Glutamatergic neuron (in vitro differentiated cells): Measurements from ENCODE around the gene BLOC1S3. TPM values are rescaled to one million over a fixed set of nuclear protein-coding genes. Genes with fewer than 3 reads are reported as not detected.

ENCODE experiments used
- DNase-seq: peaks from one replicate; pipeline ENCODE4 v3.0.0; 2022
- H3K27ac Mint-ChIP-seq: one replicate; pipeline ENCODE4 v1.8.0; 2020; ENCODE audit warnings: mild to moderate bottlenecking, mixed read lengths, inconsistent platforms; ENCODE audit not compliant: unreplicated experiment
- H3K27me3 Mint-ChIP-seq: one replicate; pipeline ENCODE4 v1.8.0; 2020; ENCODE audit warnings: mild to moderate bottlenecking, moderate library complexity, mixed read lengths, inconsistent platforms; ENCODE audit not compliant: unreplicated experiment
- H3K36me3 Mint-ChIP-seq: one replicate; pipeline ENCODE4 v1.8.0; 2020; ENCODE audit warnings: mild to moderate bottlenecking, mixed read lengths, inconsistent platforms; ENCODE audit not compliant: unreplicated experiment
- H3K4me1 Mint-ChIP-seq: one replicate; pipeline ENCODE4 v1.8.0; 2020; ENCODE audit warnings: mild to moderate bottlenecking, low read depth, mixed read lengths, inconsistent platforms; ENCODE audit not compliant: unreplicated experiment
- H3K4me3 Mint-ChIP-seq: one replicate; pipeline ENCODE4 v1.8.0; 2020; ENCODE audit warnings: mild to moderate bottlenecking, mixed read lengths, inconsistent platforms; ENCODE audit not compliant: unreplicated experiment
- H3K9me3 Mint-ChIP-seq: one replicate; pipeline ENCODE4 v1.8.0; 2020; ENCODE audit warnings: mild to moderate bottlenecking, moderate library complexity, mixed read lengths, inconsistent platforms; ENCODE audit not compliant: unreplicated experiment
- total RNA-seq: library from RNA; stranded (reverse); fragmentation: NEBNext Ultra II Directional; extraction: Animal tissue kit (Norgen Biotek cat#: 25700); gene quantifications from one replicate; pipeline ENCODE4 v1.2.1, GENCODE V29; 2021; ENCODE audit not compliant: unreplicated experiment
- TF ChIP-seq, protein P1 (sequence below): fragments of 200-600 bp; sonication (generic); IDR thresholded peaks from one replicate; pipeline ENCODE4 v1.5.0; 2021; ENCODE audit not compliant: partially characterized antibody, unreplicated experiment

BLOC1S3 gene
- total RNA-seq, 1 donor from 2014 or later, result 8.1 TPM

DNA sequence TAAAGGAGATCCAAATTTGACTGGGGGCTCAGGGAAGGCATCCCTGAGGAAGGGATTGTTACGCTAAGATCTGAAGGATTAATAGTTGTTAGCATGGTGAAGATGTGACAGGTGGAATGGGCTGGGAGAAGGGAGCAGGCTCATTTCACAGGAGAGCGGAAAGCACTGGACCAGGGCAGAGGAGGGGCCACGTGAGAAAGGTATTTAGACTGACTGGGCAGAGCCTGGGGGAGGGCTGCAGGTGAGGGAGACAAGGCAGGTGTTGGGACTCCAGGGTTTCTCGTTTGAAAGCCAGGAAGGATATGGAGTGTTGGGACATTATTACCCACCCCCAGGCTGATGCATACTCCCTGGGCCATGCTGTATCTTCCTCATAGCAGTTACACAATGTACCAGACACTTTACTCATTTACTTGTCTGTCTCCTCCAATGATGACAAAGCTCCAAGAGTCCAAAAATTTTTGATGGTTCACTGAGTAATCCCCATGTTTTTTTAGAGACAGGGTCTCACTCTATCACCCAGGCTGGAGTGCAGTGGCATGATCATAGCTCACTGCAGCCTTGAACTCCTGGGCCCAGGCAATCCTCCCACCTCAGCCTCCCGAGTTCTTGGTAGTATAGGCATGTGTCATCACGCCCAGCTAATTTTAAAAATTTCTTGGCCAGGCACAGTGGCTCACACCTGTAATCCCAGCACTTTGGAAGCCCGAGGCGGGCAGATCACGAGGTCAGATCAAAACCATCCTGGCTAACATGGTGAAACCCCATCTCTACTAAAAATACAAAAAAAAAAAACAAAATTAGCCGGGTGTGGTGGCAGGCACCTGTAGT, 2.9 kb upstream of the BLOC1S3 start:
- Mint-ChIP-seq H3K36me3 (no peaks in the 10 kb centered on the region), H3K4me1 (peaks cover 7% of the 10 kb centered on the region), H3K27me3 (peaks cover 8% of the 10 kb centered on the region), H3K27ac (no peak overlapping the region), H3K4me3 (no peak overlapping the region), H3K9me3 (peaks cover 13% of the 10 kb centered on the region)
- TF ChIP-seq, protein P1, sequence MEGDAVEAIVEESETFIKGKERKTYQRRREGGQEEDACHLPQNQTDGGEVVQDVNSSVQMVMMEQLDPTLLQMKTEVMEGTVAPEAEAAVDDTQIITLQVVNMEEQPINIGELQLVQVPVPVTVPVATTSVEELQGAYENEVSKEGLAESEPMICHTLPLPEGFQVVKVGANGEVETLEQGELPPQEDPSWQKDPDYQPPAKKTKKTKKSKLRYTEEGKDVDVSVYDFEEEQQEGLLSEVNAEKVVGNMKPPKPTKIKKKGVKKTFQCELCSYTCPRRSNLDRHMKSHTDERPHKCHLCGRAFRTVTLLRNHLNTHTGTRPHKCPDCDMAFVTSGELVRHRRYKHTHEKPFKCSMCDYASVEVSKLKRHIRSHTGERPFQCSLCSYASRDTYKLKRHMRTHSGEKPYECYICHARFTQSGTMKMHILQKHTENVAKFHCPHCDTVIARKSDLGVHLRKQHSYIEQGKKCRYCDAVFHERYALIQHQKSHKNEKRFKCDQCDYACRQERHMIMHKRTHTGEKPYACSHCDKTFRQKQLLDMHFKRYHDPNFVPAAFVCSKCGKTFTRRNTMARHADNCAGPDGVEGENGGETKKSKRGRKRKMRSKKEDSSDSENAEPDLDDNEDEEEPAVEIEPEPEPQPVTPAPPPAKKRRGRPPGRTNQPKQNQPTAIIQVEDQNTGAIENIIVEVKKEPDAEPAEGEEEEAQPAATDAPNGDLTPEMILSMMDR, result no peak
- DNase-seq, result no peak

DNA sequence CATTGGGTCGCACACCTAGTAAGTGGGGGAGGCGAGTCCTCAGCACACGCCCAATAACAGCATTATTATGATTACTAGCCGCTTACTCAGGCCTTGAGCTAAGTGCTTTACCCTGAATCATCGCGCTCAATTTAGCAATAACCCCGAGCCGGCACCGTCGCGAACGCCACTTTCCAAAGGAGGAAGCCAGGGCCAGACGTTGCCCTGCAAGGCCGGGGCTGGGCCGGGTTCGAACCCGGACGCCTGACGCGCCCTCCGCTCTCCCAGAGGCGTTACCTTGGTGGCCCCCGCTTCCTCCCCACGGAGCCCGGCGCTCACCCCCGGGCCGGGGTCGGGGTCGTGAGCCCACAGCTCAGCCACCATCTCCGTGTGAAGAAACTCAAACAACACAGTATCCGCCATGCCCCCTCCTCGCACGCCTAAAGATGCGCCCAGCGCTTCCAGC, 745 bp upstream of the BLOC1S3 start, which contains the start of gene TRAPPC6A:
Gene TRAPPC6A (minus strand): TSS at position 421 of the 445 bp plus-strand sequence. CDS start 19 bp downstream, at position 402.
- no peaks in the 10 kb centered on the region for H3K36me3 Mint-ChIP-seq
- peak within 1 kb of the TSS; percentile 95 for H3K27ac Mint-ChIP-seq
- peaks cover 13% of the 10 kb centered on the region for H3K9me3 Mint-ChIP-seq
- TF ChIP-seq, protein P1, result no peak
- H3K27me3 Mint-ChIP-seq, result peaks cover 7% of the 10 kb centered on the region
- DNase-seq, result peak; percentile 53
- peaks cover 4% of the 10 kb centered on the region for H3K4me1 Mint-ChIP-seq
- peak within 1 kb of the TSS; percentile 99 for H3K4me3 Mint-ChIP-seq

DNA sequence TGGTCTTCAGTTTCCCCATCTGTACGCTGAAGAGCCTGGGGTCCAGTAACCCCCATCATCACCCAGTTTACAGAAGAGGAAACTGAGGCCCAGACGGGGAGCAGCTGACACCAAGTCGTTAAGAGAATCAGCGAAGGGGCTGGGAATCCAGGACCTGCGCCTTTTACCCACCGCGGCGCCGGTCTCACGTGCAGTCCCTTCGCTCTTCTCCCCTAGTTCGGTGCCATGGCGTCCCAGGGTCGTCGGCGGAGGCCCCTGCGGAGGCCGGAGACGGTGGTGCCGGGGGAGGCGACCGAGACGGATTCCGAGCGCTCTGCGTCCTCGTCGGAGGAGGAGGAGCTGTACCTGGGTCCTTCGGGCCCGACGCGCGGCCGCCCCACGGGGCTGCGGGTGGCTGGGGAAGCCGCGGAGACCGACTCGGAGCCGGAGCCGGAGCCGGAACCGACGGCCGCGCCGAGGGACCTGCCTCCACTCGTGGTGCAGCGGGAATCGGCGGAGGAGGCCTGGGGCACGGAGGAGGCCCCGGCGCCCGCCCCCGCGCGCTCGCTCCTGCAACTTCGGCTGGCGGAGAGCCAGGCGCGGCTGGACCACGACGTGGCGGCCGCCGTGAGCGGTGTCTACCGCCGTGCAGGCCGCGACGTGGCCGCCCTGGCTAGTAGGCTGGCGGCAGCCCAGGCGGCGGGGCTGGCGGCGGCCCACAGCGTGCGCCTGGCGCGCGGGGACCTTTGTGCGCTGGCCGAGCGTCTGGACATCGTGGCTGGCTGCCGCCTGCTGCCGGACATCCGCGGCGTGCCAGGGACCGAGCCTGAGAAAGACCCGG, 698 bp downstream of the BLOC1S3 start:
- peak overlapping the region; percentile 22 for H3K27ac Mint-ChIP-seq
- no peaks in the 10 kb centered on the region for H3K36me3 Mint-ChIP-seq
- H3K27me3 Mint-ChIP-seq, result peaks cover 7% of the 10 kb centered on the region
- peak overlapping the region; percentile 99 for H3K4me3 Mint-ChIP-seq
- peaks cover 11% of the 10 kb centered on the region for H3K9me3 Mint-ChIP-seq
- TF ChIP-seq, protein P1, result no peak
- H3K4me1 Mint-ChIP-seq, result peaks cover 4% of the 10 kb centered on the region
- peak; percentile 56 for DNase-seq

DNA sequence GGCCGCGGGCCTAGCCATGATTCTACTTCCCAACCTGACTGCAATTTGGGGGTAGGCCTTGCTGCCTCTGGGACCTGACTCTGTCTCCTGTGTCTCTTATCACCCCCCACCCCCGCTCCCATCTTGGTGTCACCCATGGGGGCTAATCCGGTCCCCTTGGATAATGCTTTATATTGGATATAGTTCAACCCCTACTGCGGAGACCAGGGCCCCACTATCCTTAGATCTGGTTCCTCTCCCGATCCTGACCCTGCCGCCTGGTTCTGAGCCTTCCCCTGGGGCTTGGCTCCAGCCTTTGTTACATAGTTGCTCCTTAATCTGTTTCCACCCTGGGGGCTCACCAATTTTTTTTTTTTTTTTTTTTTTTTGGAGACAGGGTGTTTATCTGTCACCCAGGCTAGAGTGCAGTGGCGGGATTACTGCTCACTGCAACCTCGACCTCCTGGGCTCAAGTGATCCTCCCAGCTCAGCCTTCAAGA, 1.3 kb downstream of the BLOC1S3 start:
- Mint-ChIP-seq H3K27ac (peak overlapping the region; percentile 22), H3K36me3 (no peaks in the 10 kb centered on the region), H3K4me3 (peak overlapping the region; percentile 80), H3K4me1 (peaks cover 4% of the 10 kb centered on the region), H3K27me3 (peaks cover 7% of the 10 kb centered on the region), H3K9me3 (peaks cover 11% of the 10 kb centered on the region)
- DNase-seq, result no peak
- TF ChIP-seq, protein P1, result no peak
